WTC11 (cell line): ENCODE results near the gene OR14K1. TPM values are rescaled to one million over a fixed set of nuclear protein-coding genes. Genes with fewer than 3 reads are reported as not detected.

Experiments
- ATAC-seq: fragments of 200-7000 bp; cut with Tn5 transposase; 2 replicates; pipeline ENCODE4 v1.10.0; 2021; ENCODE audit warnings: mild to moderate bottlenecking, moderate library complexity
- CTCF ChIA-PET: fragments of 300-600 bp; sonication (Branson Sonifier 250); formaldehyde crosslinking; loops from one replicate; lab custom pipeline; 2021; ENCODE audit warnings: antibody characterized with exemption; lab: Charles Lee
- POLR2A ChIA-PET: fragments of 350-600 bp; sonication (Branson Sonifier 250); formaldehyde crosslinking; loops from one replicate; lab custom pipeline; 2021; ENCODE audit warnings: antibody characterized with exemption; lab: Charles Lee
- DNase-seq: peaks from one replicate; pipeline ENCODE4 v3.0.0; 2021; ENCODE audit warnings: low spot score
- H3K27ac Mint-ChIP-seq: 2 replicates; pipeline ENCODE4 v1.8.0; 2021; ENCODE audit warnings: mixed read lengths
- H3K27me3 Mint-ChIP-seq: 2 replicates; pipeline ENCODE4 v1.8.0; 2021; ENCODE audit warnings: low read depth, mild to moderate bottlenecking, moderate library complexity, mixed read lengths
- H3K36me3 Mint-ChIP-seq: 2 replicates; pipeline ENCODE4 v1.8.0; 2021; ENCODE audit warnings: mixed read lengths
- H3K4me1 Mint-ChIP-seq: 2 replicates; pipeline ENCODE4 v1.8.0; 2022; ENCODE audit warnings: mixed read lengths
- H3K4me3 Mint-ChIP-seq: 2 replicates; pipeline ENCODE4 v1.8.0; 2021; ENCODE audit warnings: mild to moderate bottlenecking, moderate library complexity, mixed read lengths
- H3K9me3 Mint-ChIP-seq: 2 replicates; pipeline ENCODE4 v1.8.0; 2021; ENCODE audit warnings: mixed read lengths
- AR ChIP-seq: fragments of 250-450 bp; sonication (Bioruptor Pico); IDR thresholded peaks from 2 replicates; pipeline ENCODE4 v1.9.0; 2021; ENCODE audit warnings: mild to moderate bottlenecking
- ATF1 ChIP-seq: sonication (generic); formaldehyde crosslinking; IDR thresholded peaks from 2 replicates; pipeline ENCODE4 v1.8.1; 2023; ENCODE audit warnings: mild to moderate bottlenecking, moderate library complexity, missing genetic modification reagents
- CREB1 ChIP-seq: sonication (generic); formaldehyde crosslinking; IDR thresholded peaks from 2 replicates; pipeline ENCODE4 v1.8.0; 2023; ENCODE audit warnings: mild to moderate bottlenecking, missing genetic modification reagents
- ELF4 ChIP-seq: sonication (generic); formaldehyde crosslinking; IDR thresholded peaks from 2 replicates; pipeline ENCODE4 v1.8.1; 2022; ENCODE audit warnings: low read depth, mild to moderate bottlenecking, moderate library complexity, missing genetic modification reagents
- EMX1 ChIP-seq: fragments of 250-450 bp; sonication (Bioruptor Pico); IDR thresholded peaks from 2 replicates; pipeline ENCODE4 v1.8.0; 2021; ENCODE audit warnings: mild to moderate bottlenecking
- ETV6 ChIP-seq: sonication (generic); formaldehyde crosslinking; IDR thresholded peaks from 2 replicates; pipeline ENCODE4 v1.8.1; 2022; ENCODE audit warnings: mild to moderate bottlenecking, missing genetic modification reagents
- MAX ChIP-seq: sonication (generic); formaldehyde crosslinking; IDR thresholded peaks from 2 replicates; pipeline ENCODE4 v1.8.0; 2022; ENCODE audit warnings: mild to moderate bottlenecking, missing genetic modification reagents
- MXD4 ChIP-seq: fragments of 250-450 bp; sonication (Bioruptor Pico); IDR thresholded peaks from 2 replicates; pipeline ENCODE4 v1.8.0; 2021; ENCODE audit warnings: mild to moderate bottlenecking, moderate library complexity, borderline replicate concordance
- RELA ChIP-seq: sonication (generic); formaldehyde crosslinking; IDR thresholded peaks from 2 replicates; pipeline ENCODE4 v1.8.1; 2022; ENCODE audit warnings: missing genetic modification reagents, mild to moderate bottlenecking, borderline replicate concordance
- STAT6 ChIP-seq: sonication (generic); formaldehyde crosslinking; conservative IDR thresholded peaks from 2 replicates; pipeline ENCODE4 v1.8.1; 2023; ENCODE audit warnings: mild to moderate bottlenecking, low read depth, missing genetic modification reagents, moderate library complexity
- ZBTB21 ChIP-seq: sonication (generic); formaldehyde crosslinking; IDR thresholded peaks from 2 replicates; pipeline ENCODE4 v1.8.1; 2023; ENCODE audit warnings: mild to moderate bottlenecking, missing genetic modification reagents, borderline replicate concordance
- ZNF121 ChIP-seq: sonication (generic); formaldehyde crosslinking; IDR thresholded peaks from 2 replicates; pipeline ENCODE4 v1.8.0; 2023; ENCODE audit warnings: missing genetic modification reagents
- ZNF219 ChIP-seq: sonication (generic); formaldehyde crosslinking; IDR thresholded peaks from 2 replicates; pipeline ENCODE4 v1.8.0; 2023; ENCODE audit warnings: missing genetic modification reagents, mild to moderate bottlenecking, borderline replicate concordance
- ZNF232 ChIP-seq: sonication (generic); formaldehyde crosslinking; IDR thresholded peaks from 2 replicates; pipeline ENCODE4 v1.8.0; 2022; ENCODE audit warnings: mild to moderate bottlenecking, missing genetic modification reagents
- ZNF281 ChIP-seq: sonication (generic); formaldehyde crosslinking; IDR thresholded peaks from 2 replicates; pipeline ENCODE4 v1.8.0; 2023; ENCODE audit warnings: mild to moderate bottlenecking, missing genetic modification reagents
- total RNA-seq: library from RNA; stranded (reverse); gene quantifications from 3 replicates; pipeline ENCODE4 v1.2.3, GENCODE V29; 2021
- TF ChIP-seq, protein P1 (sequence below): sonication (generic); formaldehyde crosslinking; IDR thresholded peaks from 2 replicates; pipeline ENCODE4 v1.8.1; 2022; ENCODE audit warnings: missing genetic modification reagents, borderline replicate concordance
- TF ChIP-seq, protein P2 (sequence below): fragments of 250-450 bp; sonication (Bioruptor Pico); IDR thresholded peaks from 2 replicates; pipeline ENCODE4 v1.9.0; 2021; ENCODE audit warnings: moderate library complexity, mild to moderate bottlenecking, inconsistent platforms, borderline replicate concordance
- TF ChIP-seq, protein P3 (sequence below): fragments of 200-600 bp; IDR thresholded peaks from 2 replicates; pipeline ENCODE4 v1.8.0; 2022; ENCODE audit warnings: antibody characterized with exemption

The OR14K1 gene
- total RNA-seq, 1 experiment from 2014 or later, result not detected

DNA sequence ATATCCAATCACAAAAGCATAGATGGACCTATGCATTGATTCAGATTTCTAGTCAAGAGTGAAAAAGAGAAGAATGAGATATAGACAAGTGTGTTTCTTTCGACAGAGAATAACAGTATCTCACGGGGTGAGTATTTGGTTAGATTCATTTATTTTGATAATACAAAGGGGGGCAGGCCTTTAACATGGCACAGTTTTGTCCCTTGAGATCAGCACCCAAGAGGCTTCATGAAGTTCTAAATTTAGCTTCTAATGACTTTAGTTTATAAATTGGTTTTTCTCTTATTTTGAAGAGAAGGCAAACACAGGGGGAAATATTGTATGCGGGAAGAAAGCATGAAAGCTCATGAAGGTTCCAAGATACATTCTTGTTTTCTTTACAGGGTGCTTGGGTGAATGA lies 22.0 kb downstream of the OR14K1 start, which contains the start of gene OR1C1:
TSS of gene OR1C1 (minus strand) at position 101 of the 400 bp plus-strand sequence. CDS start 2,150 bp downstream, outside the sequence.
- ATAC-seq (no peak), DNase-seq (no peak)

GRCh38 chr1:247769603-247770002 lies 31.2 kb downstream of the OR14K1 start:
- Mint-ChIP-seq H3K4me3 (no peak overlapping the region), H3K9me3 (peaks cover 29% of the 10 kb centered on the region), H3K27ac (no peak overlapping the region), H3K36me3 (no peaks in the 10 kb centered on the region; the same call in 1 of the 2 replicates), H3K4me1 (no peaks in the 10 kb centered on the region), H3K27me3 (no peaks in the 10 kb centered on the region; the same call in 1 of the 2 replicates)
- ChIA-PET CTCF (no interaction called here), POLR2A (no interaction called here)
- ATAC-seq (no peak), DNase-seq (no peak)
- TF ChIP-seq EMX1 (CRISPR knock-in tag), result no peak
- no peak for TF ChIP-seq ELF4
- TF ChIP-seq, protein P1, sequence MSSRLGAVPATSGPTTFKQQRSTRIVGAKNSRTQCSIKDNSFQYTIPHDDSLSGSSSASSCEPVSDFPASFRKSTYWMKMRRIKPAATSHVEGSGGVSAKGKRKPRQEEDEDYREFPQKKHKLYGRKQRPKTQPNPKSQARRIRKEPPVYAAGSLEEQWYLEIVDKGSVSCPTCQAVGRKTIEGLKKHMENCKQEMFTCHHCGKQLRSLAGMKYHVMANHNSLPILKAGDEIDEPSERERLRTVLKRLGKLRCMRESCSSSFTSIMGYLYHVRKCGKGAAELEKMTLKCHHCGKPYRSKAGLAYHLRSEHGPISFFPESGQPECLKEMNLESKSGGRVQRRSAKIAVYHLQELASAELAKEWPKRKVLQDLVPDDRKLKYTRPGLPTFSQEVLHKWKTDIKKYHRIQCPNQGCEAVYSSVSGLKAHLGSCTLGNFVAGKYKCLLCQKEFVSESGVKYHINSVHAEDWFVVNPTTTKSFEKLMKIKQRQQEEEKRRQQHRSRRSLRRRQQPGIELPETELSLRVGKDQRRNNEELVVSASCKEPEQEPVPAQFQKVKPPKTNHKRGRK (CRISPR knock-in tag), result no peak
- TF ChIP-seq AR, result no peak
- TF ChIP-seq ZNF219 (CRISPR knock-in tag), result no peak
- no peak for TF ChIP-seq STAT6 (CRISPR knock-in tag)
- TF ChIP-seq, protein P2, sequence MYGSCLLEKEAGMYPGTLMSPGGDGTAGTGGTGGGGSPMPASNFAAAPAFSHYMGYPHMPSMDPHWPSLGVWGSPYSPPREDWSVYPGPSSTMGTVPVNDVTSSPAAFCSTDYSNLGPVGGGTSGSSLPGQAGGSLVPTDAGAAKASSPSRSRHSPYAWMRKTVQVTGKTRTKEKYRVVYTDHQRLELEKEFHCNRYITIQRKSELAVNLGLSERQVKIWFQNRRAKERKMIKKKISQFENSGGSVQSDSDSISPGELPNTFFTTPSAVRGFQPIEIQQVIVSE (CRISPR knock-in tag), result no peak
- TF ChIP-seq CREB1 (CRISPR knock-in tag), result no peak
- no peak for TF ChIP-seq ZBTB21 (CRISPR knock-in tag)
- TF ChIP-seq, protein P3, sequence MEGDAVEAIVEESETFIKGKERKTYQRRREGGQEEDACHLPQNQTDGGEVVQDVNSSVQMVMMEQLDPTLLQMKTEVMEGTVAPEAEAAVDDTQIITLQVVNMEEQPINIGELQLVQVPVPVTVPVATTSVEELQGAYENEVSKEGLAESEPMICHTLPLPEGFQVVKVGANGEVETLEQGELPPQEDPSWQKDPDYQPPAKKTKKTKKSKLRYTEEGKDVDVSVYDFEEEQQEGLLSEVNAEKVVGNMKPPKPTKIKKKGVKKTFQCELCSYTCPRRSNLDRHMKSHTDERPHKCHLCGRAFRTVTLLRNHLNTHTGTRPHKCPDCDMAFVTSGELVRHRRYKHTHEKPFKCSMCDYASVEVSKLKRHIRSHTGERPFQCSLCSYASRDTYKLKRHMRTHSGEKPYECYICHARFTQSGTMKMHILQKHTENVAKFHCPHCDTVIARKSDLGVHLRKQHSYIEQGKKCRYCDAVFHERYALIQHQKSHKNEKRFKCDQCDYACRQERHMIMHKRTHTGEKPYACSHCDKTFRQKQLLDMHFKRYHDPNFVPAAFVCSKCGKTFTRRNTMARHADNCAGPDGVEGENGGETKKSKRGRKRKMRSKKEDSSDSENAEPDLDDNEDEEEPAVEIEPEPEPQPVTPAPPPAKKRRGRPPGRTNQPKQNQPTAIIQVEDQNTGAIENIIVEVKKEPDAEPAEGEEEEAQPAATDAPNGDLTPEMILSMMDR, result no peak
- no peak for TF ChIP-seq MAX (CRISPR knock-in tag)
- no peak for TF ChIP-seq ZNF121 (CRISPR knock-in tag)
- no peak for TF ChIP-seq ATF1 (CRISPR knock-in tag)
- no peak for TF ChIP-seq ZNF281
- TF ChIP-seq ZNF232, result no peak

More for the DNA sequence above, 22.0 kb downstream of the OR14K1 start, which contains the start of gene OR1C1:
- CTCF ChIA-PET, result no interaction called here
- Mint-ChIP-seq H3K4me3 (no peak within 1 kb of the TSS), H3K36me3 (peaks cover 15% of the 10 kb centered on the region), H3K27ac (no peak within 1 kb of the TSS), H3K4me1 (no peaks in the 10 kb centered on the region), H3K27me3 (no peaks in the 10 kb centered on the region; the same call in 1 of the 2 replicates), H3K9me3 (peaks cover 57% of the 10 kb centered on the region)
- TF ChIP-seq ETV6 (CRISPR knock-in tag) (no peak), MXD4 (CRISPR knock-in tag) (no peak), RELA (CRISPR knock-in tag) (no peak)
- POLR2A ChIA-PET, result no interaction called here
